ENCODE data around the gene ERICH6.

The ERICH6 gene

DNA sequence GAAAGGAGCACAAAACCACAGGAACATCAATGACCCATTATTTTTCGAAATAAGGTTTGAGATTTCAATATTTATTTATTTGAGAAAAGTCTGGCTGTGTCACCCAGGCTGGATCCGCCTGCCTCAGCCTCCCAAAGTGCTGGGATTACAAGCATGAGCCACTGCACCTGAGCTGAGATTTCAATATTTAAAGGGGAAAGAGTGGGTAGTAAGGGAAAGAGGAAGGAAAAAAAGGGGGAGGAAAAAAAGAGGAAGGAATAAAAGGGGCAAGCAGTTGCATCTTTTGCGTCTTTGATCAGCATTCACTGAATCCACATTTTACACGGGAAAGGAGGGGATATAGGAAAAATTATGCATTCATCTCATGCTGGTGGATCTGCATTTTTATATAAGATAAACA is 47.4 kb downstream of the ERICH6 start:
- Histone ChIP-seq H3K36me3 (ENCODE audit: control insufficient read depth in 4 of 4, insufficient read depth in 4 of 4, low read length in 3 of 4) (no peaks in the 10 kb centered on the region), H3K27ac (ENCODE audit: insufficient read depth in 1 of 2, low read depth in 1 of 2, low read length in 2 of 2, poor library complexity in 1 of 2, severe bottlenecking in 2 of 2) (no peak overlapping the region), H3K27me3 (replicated peaks in 2 of 5; ENCODE audit: control insufficient read depth in 4 of 5, insufficient read depth in 5 of 5, low read length in 4 of 5) (no peaks in the 10 kb centered on the region), H3K4me1 (ENCODE audit: control extremely low read depth in 1 of 4, control insufficient read depth in 4 of 4, insufficient read depth in 4 of 4, low read length in 3 of 4) (peaks cover 0 to 5% (median 0%) of the 10 kb centered on the region in 4 experiments), H3K4me3 (ENCODE audit: control insufficient read depth in 1 of 7, extremely low read depth in 1 of 7, insufficient read depth in 4 of 7, low read depth in 2 of 7, low read length in 6 of 7) (no peak overlapping the region), H3K9me3 (ENCODE audit: control extremely low read depth in 1 of 5, control insufficient read depth in 4 of 5, insufficient read depth in 2 of 5, low read depth in 1 of 5, low read length in 4 of 5) (no peaks in the 10 kb centered on the region)
- ChIA-PET POLR2A (no interaction called here), CTCF (interaction anchor here (1.7 kb wide), 1 partner anchor 21 kb away, joined by 4 read pairs; no protein-coding TSS in a partner anchor)
- 78% methylated on average over 2 of the region's 4 CpGs for WGBS (ENCODE audit: insufficient coverage)
- DNase-seq = no peak

DNA sequence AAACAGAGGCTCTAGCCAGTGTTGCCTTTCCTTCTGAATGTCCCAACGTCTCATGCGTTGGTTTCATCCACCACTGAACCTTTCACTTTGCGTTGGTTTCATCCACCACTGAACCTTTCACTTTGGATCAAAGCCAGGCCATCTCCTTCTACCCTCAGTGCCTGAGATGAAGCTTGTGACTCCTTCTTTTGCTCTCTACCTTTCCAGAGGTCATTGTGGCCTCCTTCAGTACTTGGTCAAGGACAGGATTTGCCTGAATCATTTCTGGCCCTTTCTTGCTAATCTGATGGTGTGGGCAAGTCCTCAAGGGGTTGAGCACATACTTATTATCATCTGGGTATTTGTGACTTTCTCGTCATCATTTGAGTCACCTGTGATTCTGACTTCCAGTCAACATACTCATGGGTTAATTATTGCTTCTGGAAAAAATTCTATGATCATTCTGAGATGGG is 50.6 kb downstream of the ERICH6 start:
- no peak for DNase-seq
- Histone ChIP-seq H3K4me3 (ENCODE audit: control insufficient read depth in 1 of 7, extremely low read depth in 1 of 7, insufficient read depth in 4 of 7, low read depth in 2 of 7, low read length in 6 of 7) (no peak overlapping the region), H3K36me3 (ENCODE audit: control insufficient read depth in 4 of 4, insufficient read depth in 4 of 4, low read length in 3 of 4) (no peaks in the 10 kb centered on the region), H3K27ac (ENCODE audit: insufficient read depth in 1 of 2, low read depth in 1 of 2, low read length in 2 of 2, poor library complexity in 1 of 2, severe bottlenecking in 2 of 2) (no peak overlapping the region), H3K27me3 (replicated peaks in 2 of 5; ENCODE audit: control insufficient read depth in 4 of 5, insufficient read depth in 5 of 5, low read length in 4 of 5) (no peaks in the 10 kb centered on the region), H3K4me1 (ENCODE audit: control extremely low read depth in 1 of 4, control insufficient read depth in 4 of 4, insufficient read depth in 4 of 4, low read length in 3 of 4) (peaks cover 0 to 5% (median 0%) of the 10 kb centered on the region in 4 experiments), H3K9me3 (ENCODE audit: control extremely low read depth in 1 of 5, control insufficient read depth in 4 of 5, insufficient read depth in 2 of 5, low read depth in 1 of 5, low read length in 4 of 5) (no peaks in the 10 kb centered on the region)
- WGBS (ENCODE audit: insufficient coverage) = 87% methylated on average over 4 of the region's 4 CpGs
- CTCF ChIA-PET = no interaction called here
- POLR2A ChIA-PET = no interaction called here

GRCh38 chr3:150640256-150640655 is 63.5 kb downstream of the ERICH6 start:
- H3K36me3 ChIP-seq (ENCODE audit: control insufficient read depth in 4 of 4, insufficient read depth in 4 of 4, low read length in 3 of 4) = no peaks in the 10 kb centered on the region
- ChIA-PET POLR2A (no interaction called here), CTCF (interaction anchor here (1.0 to 1.3 kb wide), 2 partner anchors 27 to 30 kb away, joined by 3 read pairs; no protein-coding TSS in a partner anchor)
- H3K9me3 ChIP-seq (ENCODE audit: control extremely low read depth in 1 of 5, control insufficient read depth in 4 of 5, insufficient read depth in 2 of 5, low read depth in 1 of 5, low read length in 4 of 5) = no peaks in the 10 kb centered on the region
- H3K27ac ChIP-seq (ENCODE audit: insufficient read depth in 1 of 2, low read depth in 1 of 2, low read length in 2 of 2, poor library complexity in 1 of 2, severe bottlenecking in 2 of 2) = no peak overlapping the region
- no peak for DNase-seq
- H3K4me3 ChIP-seq (ENCODE audit: control insufficient read depth in 1 of 7, extremely low read depth in 1 of 7, insufficient read depth in 4 of 7, low read depth in 2 of 7, low read length in 6 of 7) = no peak overlapping the region
- 100% methylated on average over 7 of the region's 12 CpGs for WGBS (ENCODE audit: insufficient coverage)
- H3K4me1 ChIP-seq (ENCODE audit: control extremely low read depth in 1 of 4, control insufficient read depth in 4 of 4, insufficient read depth in 4 of 4, low read length in 3 of 4) = peaks cover 0 to 10% (median 8%) of the 10 kb centered on the region in 4 experiments
- no peaks in the 10 kb centered on the region for H3K27me3 ChIP-seq (replicated peaks in 2 of 5; ENCODE audit: control insufficient read depth in 4 of 5, insufficient read depth in 5 of 5, low read length in 4 of 5)

DNA sequence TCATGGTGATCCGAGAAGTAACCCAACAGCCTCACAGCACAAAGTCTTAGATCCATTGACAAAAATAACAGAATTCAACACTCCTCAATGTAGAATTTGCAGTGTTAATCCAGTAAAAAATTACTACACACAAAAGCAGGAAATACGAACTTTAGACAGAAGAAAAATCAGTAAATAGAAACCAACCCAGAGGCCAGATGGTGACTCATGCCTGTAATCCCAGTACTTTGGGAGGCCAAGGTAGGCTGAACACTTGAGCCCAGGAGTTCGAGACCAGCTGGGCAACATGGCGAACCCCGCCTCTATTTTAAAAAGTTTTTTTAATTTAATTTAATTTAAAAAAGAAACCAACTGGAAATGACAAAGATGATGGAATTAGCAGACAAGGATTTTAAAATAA is 64.5 kb downstream of the ERICH6 start:
- H3K4me1 ChIP-seq (ENCODE audit: control extremely low read depth in 1 of 4, control insufficient read depth in 4 of 4, insufficient read depth in 4 of 4, low read length in 3 of 4) = peaks cover 0 to 13% (median 11%) of the 10 kb centered on the region in 4 experiments
- no peak for DNase-seq
- no peak overlapping the region for H3K4me3 ChIP-seq (ENCODE audit: control insufficient read depth in 1 of 7, extremely low read depth in 1 of 7, insufficient read depth in 4 of 7, low read depth in 2 of 7, low read length in 6 of 7)
- no peaks in the 10 kb centered on the region for H3K27me3 ChIP-seq (replicated peaks in 2 of 5; ENCODE audit: control insufficient read depth in 4 of 5, insufficient read depth in 5 of 5, low read length in 4 of 5)
- no peaks in the 10 kb centered on the region for H3K9me3 ChIP-seq (ENCODE audit: control extremely low read depth in 1 of 5, control insufficient read depth in 4 of 5, insufficient read depth in 2 of 5, low read depth in 1 of 5, low read length in 4 of 5)
- ChIA-PET POLR2A (no interaction called here), CTCF (interaction anchor here (1.3 kb wide), 1 partner anchor 27 kb away, joined by 3 read pairs; no protein-coding TSS in a partner anchor)
- no peaks in the 10 kb centered on the region for H3K36me3 ChIP-seq (ENCODE audit: control insufficient read depth in 4 of 4, insufficient read depth in 4 of 4, low read length in 3 of 4)
- no peak overlapping the region for H3K27ac ChIP-seq (ENCODE audit: insufficient read depth in 1 of 2, low read depth in 1 of 2, low read length in 2 of 2, poor library complexity in 1 of 2, severe bottlenecking in 2 of 2)
- 100% methylated on average over 2 of the region's 5 CpGs for WGBS (ENCODE audit: insufficient coverage)

GRCh38 chr3:150636258-150636657 is 67.5 kb downstream of the ERICH6 start:
- ChIA-PET POLR2A (no interaction called here), CTCF (interaction anchor here (1.2 to 1.6 kb wide), 2 partner anchors 16 to 20 kb away, joined by 4 read pairs; no protein-coding TSS in a partner anchor)
- no peak overlapping the region for H3K27ac ChIP-seq (ENCODE audit: insufficient read depth in 1 of 2, low read depth in 1 of 2, low read length in 2 of 2, poor library complexity in 1 of 2, severe bottlenecking in 2 of 2)

DNA sequence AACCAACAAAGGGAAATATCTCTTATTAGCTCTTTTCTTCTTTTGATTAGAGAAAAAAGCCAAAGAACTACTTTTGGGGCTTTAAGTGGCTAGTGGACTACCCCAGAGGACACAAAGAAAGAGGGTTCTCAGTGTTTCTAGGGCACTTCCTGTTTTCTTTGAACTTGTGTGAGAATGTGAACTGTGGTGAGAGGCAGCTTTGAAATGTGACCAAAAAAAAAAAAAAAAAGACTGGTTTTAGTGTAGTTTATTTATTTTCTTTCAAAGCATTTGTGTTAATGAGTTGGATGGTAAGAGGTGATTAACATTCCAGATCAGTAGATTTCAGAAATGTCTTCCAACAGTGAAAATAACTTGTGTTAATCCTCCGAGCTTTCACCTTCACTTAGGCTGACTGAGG is 68.2 kb downstream of the ERICH6 start:
- ChIA-PET CTCF (interaction anchor here (0.6 to 1.6 kb wide), 5 partner anchors 16 to 77 kb away, joined by 3 to 4 read pairs (median 4); no protein-coding TSS in a partner anchor), POLR2A (interaction anchor here (0.5 kb wide), 1 partner anchor 437 kb away, joined by 3 read pairs; no protein-coding TSS in a partner anchor)
- H3K36me3 ChIP-seq (ENCODE audit: control insufficient read depth in 4 of 4, insufficient read depth in 4 of 4, low read length in 3 of 4) = peaks cover under 1 to 7% (median 3%) of the 10 kb centered on the region in 4 experiments
- WGBS (ENCODE audit: insufficient coverage) = 100% methylated on average over 1 of the region's 1 CpG
- H3K27ac ChIP-seq (ENCODE audit: insufficient read depth in 1 of 2, low read depth in 1 of 2, low read length in 2 of 2, poor library complexity in 1 of 2, severe bottlenecking in 2 of 2) = no peak overlapping the region
- H3K9me3 ChIP-seq (ENCODE audit: control extremely low read depth in 1 of 5, control insufficient read depth in 4 of 5, insufficient read depth in 2 of 5, low read depth in 1 of 5, low read length in 4 of 5) = no peaks in the 10 kb centered on the region
- H3K27me3 ChIP-seq (replicated peaks in 2 of 5; ENCODE audit: control insufficient read depth in 4 of 5, insufficient read depth in 5 of 5, low read length in 4 of 5) = no peaks in the 10 kb centered on the region
- H3K4me3 ChIP-seq (ENCODE audit: control insufficient read depth in 1 of 7, extremely low read depth in 1 of 7, insufficient read depth in 4 of 7, low read depth in 2 of 7, low read length in 6 of 7) = no peak overlapping the region
- peak; percentile 28 to 84 (median 77) for DNase-seq
- H3K4me1 ChIP-seq (ENCODE audit: control extremely low read depth in 1 of 4, control insufficient read depth in 4 of 4, insufficient read depth in 4 of 4, low read length in 3 of 4) = peaks cover 0 to 13% (median 11%) of the 10 kb centered on the region in 4 experiments

More at GRCh38 chr3:150636258-150636657, 67.5 kb downstream of the ERICH6 start:
- no peak for DNase-seq
- Histone ChIP-seq H3K27me3 (replicated peaks in 2 of 5; ENCODE audit: control insufficient read depth in 4 of 5, insufficient read depth in 5 of 5, low read length in 4 of 5) (no peaks in the 10 kb centered on the region), H3K36me3 (ENCODE audit: control insufficient read depth in 4 of 4, insufficient read depth in 4 of 4, low read length in 3 of 4) (peaks cover 0 to 2% (median 0%) of the 10 kb centered on the region in 4 experiments), H3K4me1 (ENCODE audit: control extremely low read depth in 1 of 4, control insufficient read depth in 4 of 4, insufficient read depth in 4 of 4, low read length in 3 of 4) (peaks cover 0 to 13% (median 11%) of the 10 kb centered on the region in 4 experiments), H3K9me3 (ENCODE audit: control extremely low read depth in 1 of 5, control insufficient read depth in 4 of 5, insufficient read depth in 2 of 5, low read depth in 1 of 5, low read length in 4 of 5) (no peaks in the 10 kb centered on the region), H3K4me3 (ENCODE audit: control insufficient read depth in 1 of 7, extremely low read depth in 1 of 7, insufficient read depth in 4 of 7, low read depth in 2 of 7, low read length in 6 of 7) (no peak overlapping the region)
- WGBS (ENCODE audit: insufficient coverage) = 100% methylated on average over 3 of the region's 5 CpGs

DNA sequence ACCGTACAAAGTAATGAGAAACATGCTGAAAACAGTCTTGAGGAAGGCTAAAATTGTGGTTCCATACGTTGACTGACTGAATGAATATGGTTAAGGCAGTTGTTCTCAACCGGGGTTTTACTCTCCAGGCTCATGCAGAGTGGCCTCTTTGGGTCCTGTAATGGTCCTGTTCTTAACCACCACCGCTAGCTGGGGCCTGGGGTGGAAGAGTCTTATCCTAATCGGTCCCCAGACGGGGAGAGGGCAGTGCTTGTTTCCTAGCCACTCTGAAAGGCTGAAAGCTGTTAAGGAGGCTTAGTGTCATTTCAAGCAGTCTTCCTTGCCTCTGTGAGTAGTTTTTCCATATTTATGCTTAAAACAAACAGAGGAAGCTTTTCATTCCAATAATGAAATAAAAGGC is 68.6 kb downstream of the ERICH6 start:
- Histone ChIP-seq H3K9me3 (ENCODE audit: control extremely low read depth in 1 of 5, control insufficient read depth in 4 of 5, insufficient read depth in 2 of 5, low read depth in 1 of 5, low read length in 4 of 5) (no peaks in the 10 kb centered on the region), H3K4me3 (ENCODE audit: control insufficient read depth in 1 of 7, extremely low read depth in 1 of 7, insufficient read depth in 4 of 7, low read depth in 2 of 7, low read length in 6 of 7) (peak overlapping the region in 1 of 7 experiments; percentile 1), H3K36me3 (ENCODE audit: control insufficient read depth in 4 of 4, insufficient read depth in 4 of 4, low read length in 3 of 4) (peaks cover 2 to 10% (median 5%) of the 10 kb centered on the region in 4 experiments), H3K27me3 (replicated peaks in 2 of 5; ENCODE audit: control insufficient read depth in 4 of 5, insufficient read depth in 5 of 5, low read length in 4 of 5) (no peaks in the 10 kb centered on the region), H3K27ac (ENCODE audit: insufficient read depth in 1 of 2, low read depth in 1 of 2, low read length in 2 of 2, poor library complexity in 1 of 2, severe bottlenecking in 2 of 2) (no peak overlapping the region), H3K4me1 (ENCODE audit: control extremely low read depth in 1 of 4, control insufficient read depth in 4 of 4, insufficient read depth in 4 of 4, low read length in 3 of 4) (peaks cover 0 to 13% (median 11%) of the 10 kb centered on the region in 4 experiments)
- CTCF ChIA-PET = interaction anchor here (0.6 to 1.6 kb wide), 5 partner anchors 15 to 77 kb away, joined by 3 to 4 read pairs (median 4); no protein-coding TSS in a partner anchor
- POLR2A ChIA-PET = no interaction called here
- 94% methylated on average over 6 of the region's 6 CpGs for WGBS (ENCODE audit: insufficient coverage)
- DNase-seq = no peak
